DOHH2 (cell line): ENCODE results near the gene TNIP2.

Experiments used
- CTCF ChIP-seq: fragments of 200-600 bp; sonication (generic); IDR thresholded peaks from one replicate; pipeline ENCODE4 v1.5.1; 2014; ENCODE audit warnings: antibody characterized with exemption, mild to moderate bottlenecking, low read depth, low read length; ENCODE audit not compliant: poor library complexity, severe bottlenecking
- EZH2phosphoT487 ChIP-seq: fragments of 200-600 bp; sonication (generic); IDR thresholded peaks from 2 replicates; pipeline ENCODE4 v1.6.1; 2017; ENCODE audit warnings: borderline replicate concordance, mild to moderate bottlenecking, antibody characterized with exemption, low read length, moderate library complexity, mixed read lengths

GRCh38 chr4:2767046-2767704 lies 11.0 kb upstream of the TNIP2 start:
- TF ChIP-seq CTCF, result no peak
- no peak for TF ChIP-seq EZH2phosphoT487
